GM12878 (cell line): ENCODE measurements around the gene SIGLEC11. TPM values are rescaled to one million over a fixed set of nuclear protein-coding genes. Genes with fewer than 3 reads are reported as not detected.

Experiments used
- ATAC-seq: fragments of 200-7000 bp; cut with Tn5 transposase; 3 replicates; pipeline ENCODE4 v1.9.1; 2020; ENCODE audit warnings: mild to moderate bottlenecking, moderate library complexity
- BruUV-seq: library from RNA; stranded (reverse); fragments of 400-500 nt; replicated peaks from 2 replicates; lab custom pipeline; 2021; lab: Mats Ljungman, UMichigan
- CTCF ChIA-PET: fragments of 300-600 bp; sonication (Branson Sonifier 250); formaldehyde crosslinking; extraction: SDS; loops from one replicate; lab custom pipeline; 2021; ENCODE audit warnings: inconsistent platforms; lab: Yijun Ruan, JAX
- POLR2A ChIA-PET: fragments of 350-600 bp; formaldehyde crosslinking; extraction: SDS; loops from one replicate; lab custom pipeline; 2021; ENCODE audit warnings: inconsistent platforms; lab: Charles Lee
- RAD21 ChIA-PET: fragments of 300-600 bp; sonication (Branson Sonifier 250); formaldehyde crosslinking; loops from one replicate; lab custom pipeline; 2023; ENCODE audit warnings: antibody characterized with exemption; ENCODE audit not compliant: unreplicated experiment; lab: Charles Lee
- SMC1A ChIA-PET: fragments of 300-600 bp; sonication (Branson Sonifier 250); formaldehyde crosslinking; loops from one replicate; lab custom pipeline; 2023; ENCODE audit not compliant: unreplicated experiment, uncharacterized antibody; lab: Charles Lee
- DNase-seq: peaks from one replicate; pipeline ENCODE4 v3.0.0-alpha.2; 2011; ENCODE audit warnings: low read depth, low spot score
- FAIRE-seq: peaks from 3 replicates; lab custom pipeline; 2011; peaks lifted over from hg19 to GRCh38; lab: Jason Lieb, UNC
- H2AFZ ChIP-seq: 2 replicates; pipeline ENCODE4 v1.6.0; 2011; ENCODE audit warnings: low read depth, low read length, control low read depth; ENCODE audit not compliant: control insufficient read depth
- H3K27ac ChIP-seq: 2 replicates; pipeline ENCODE4 v1.5.1; 2011; ENCODE audit warnings: control low read depth; ENCODE audit not compliant: control insufficient read depth, insufficient read depth
- H3K27me3 ChIP-seq, 2 experiments: replicated peaks in 1 of 2; 2 replicates each; pipeline versions ENCODE4 v1.6.0 to v1.6.1; 2011; ENCODE audit warnings: low read length in 1 of 2; ENCODE audit not compliant: control insufficient read depth in 2 of 2, insufficient read depth in 2 of 2
- H3K36me3 ChIP-seq, 2 experiments: 2 replicates each; pipeline ENCODE4 v1.5.1; 2011; ENCODE audit warnings: low read length in 1 of 2; ENCODE audit not compliant: control insufficient read depth in 2 of 2, insufficient read depth in 2 of 2
- H3K4me1 ChIP-seq: 2 replicates; pipeline ENCODE4 v1.6.1; 2011; ENCODE audit warnings: mild to moderate bottlenecking, low read length, moderate library complexity, mixed read lengths; ENCODE audit not compliant: control insufficient read depth, insufficient read depth
- H3K4me2 ChIP-seq: 2 replicates; pipeline ENCODE4 v1.6.0; 2011; ENCODE audit warnings: control low read depth; ENCODE audit not compliant: control insufficient read depth, insufficient read depth
- H3K4me3 ChIP-seq: fragments of 200-600 bp; sonication (generic); 2 replicates; pipeline ENCODE4 v1.5.1; 2016
- H3K79me2 ChIP-seq: 2 replicates; pipeline ENCODE4 v1.6.0; 2011; ENCODE audit warnings: low read length; ENCODE audit not compliant: control insufficient read depth, insufficient read depth
- H3K9ac ChIP-seq: 2 replicates; pipeline ENCODE4 v1.8.0; 2011; ENCODE audit warnings: low read length, control low read depth, mixed read lengths; ENCODE audit not compliant: control insufficient read depth, insufficient read depth
- H3K9me3 ChIP-seq: replicated peaks from 3 replicates; pipeline ENCODE4 v1.5.1; 2011; ENCODE audit warnings: mild to moderate bottlenecking, low read length; ENCODE audit not compliant: control insufficient read depth, insufficient read depth
- H4K20me1 ChIP-seq: 2 replicates; pipeline ENCODE4 v1.6.0; 2011; ENCODE audit not compliant: control insufficient read depth, insufficient read depth
- BCL11A ChIP-seq: IDR thresholded peaks from 2 replicates; pipeline ENCODE4 v1.6.1; 2011; ENCODE audit warnings: low read depth, low read length
- CREM ChIP-seq: IDR thresholded peaks from 2 replicates; pipeline ENCODE4 v1.6.1; 2014; ENCODE audit warnings: antibody characterized with exemption, low read depth
- DPF2 ChIP-seq: fragments of 450-650 bp; IDR thresholded peaks from 2 replicates; pipeline ENCODE4 v1.6.1; 2017; ENCODE audit warnings: mild to moderate bottlenecking
- E4F1 ChIP-seq: fragments of 450-650 bp; IDR thresholded peaks from 2 replicates; pipeline ENCODE4 v1.6.1; 2018; ENCODE audit warnings: borderline replicate concordance, mild to moderate bottlenecking; ENCODE audit not compliant: partially characterized antibody
- EED ChIP-seq: sonication (generic); IDR thresholded peaks from 2 replicates; pipeline ENCODE4 v1.6.1; 2016; ENCODE audit warnings: antibody characterized with exemption, low read depth
- IKZF1 ChIP-seq: fragments of 450-650 bp; conservative IDR thresholded peaks from 2 replicates; pipeline ENCODE4 v1.6.1; 2017; ENCODE audit warnings: antibody characterized with exemption, mild to moderate bottlenecking
- MLLT1 ChIP-seq: fragments of 450-650 bp; IDR thresholded peaks from 2 replicates; pipeline ENCODE4 v1.6.1; 2016; ENCODE audit warnings: mild to moderate bottlenecking
- PKNOX1 ChIP-seq: fragments of 450-650 bp; IDR thresholded peaks from 2 replicates; pipeline ENCODE4 v1.6.1; 2016; ENCODE audit warnings: mild to moderate bottlenecking
- RELB ChIP-seq: fragments of 450-650 bp; IDR thresholded peaks from 2 replicates; pipeline ENCODE4 v1.6.1; 2017; ENCODE audit warnings: low read depth, mild to moderate bottlenecking, moderate library complexity
- SPI1 ChIP-seq: IDR thresholded peaks from 2 replicates; pipeline ENCODE4 v1.6.1; 2011; ENCODE audit warnings: low read depth, mild to moderate bottlenecking, low read length, moderate library complexity, borderline replicate concordance; ENCODE audit not compliant: insufficient read depth
- WGBS: methylation state at CpG from one replicate; pipeline ENCODE4 v1.1.6; 2016; ENCODE audit warnings: low lambda C conversion rate; ENCODE audit not compliant: insufficient replicate concordance, insufficient coverage; ENCODE audit errors: missing lambda C conversion rate; 5-methylcytosine and 5-hydroxymethylcytosine counted together
- in situ Hi-C: fragments of 300-500 bp; cut with MboI; formaldehyde crosslinking; loops from 9 replicates; pipeline ENCODE4 v1.14.3; 2018; ENCODE audit warnings: mixed read lengths
- intact Hi-C: fragments of 100-400 bp; cut with micrococcal nuclease; formaldehyde crosslinking; loops from one replicate; pipeline ENCODE4 v1.14.2; 2022; ENCODE audit not compliant: unreplicated experiment
- polyA plus RNA-seq, 11 experiments: library from polyadenylated mRNA; depleted of rRNA in 4 of 11; unstranded in 6 of 11; stranded (reverse) in 5 of 11; fragments of >200 nt; fragmentation: Nextera tagmentation in 4 of 11; fragmentation: Illumina TruSeq in 1 of 11; extraction: Ambion mirVana in 4 of 11; extraction: Trizol in 1 of 11; gene quantifications; 1 replicate in 1 of 11; 2 replicates in 10 of 11; pipeline versions ENCODE4 v1.2.1 to v1.2.3, GENCODE V29; 2011 to 2016; ENCODE audit warnings: inconsistent platforms in 2 of 11, missing spikeins in 2 of 11, low read depth in 1 of 11
- total RNA-seq, 4 experiments: library from RNA; depleted of rRNA in 3 of 4; stranded (reverse); fragments of >200 nt in 3 of 4; fragmentation: Illumina TruSeq in 1 of 4; extraction: Trizol in 1 of 4; gene quantifications; 2 replicates each; pipeline versions ENCODE4 v1.2.1 to v1.2.3, GENCODE V29; 2013 to 2021
- TF ChIP-seq, protein P1 (sequence below), 3 experiments: IDR thresholded peaks in 2 of 3; conservative IDR thresholded peaks in 1 of 3; 2 replicates each; pipeline ENCODE4 v1.5.1; 2011; ENCODE audit warnings: low read depth in 3 of 3, low read length in 3 of 3, mild to moderate bottlenecking in 3 of 3, control low read depth in 2 of 3, moderate library complexity in 2 of 3, inconsistent platforms in 1 of 3, mixed read lengths in 1 of 3; ENCODE audit not compliant: control insufficient read depth in 2 of 3, insufficient read depth in 1 of 3; ENCODE audit errors: extremely low read depth in 1 of 3

The SIGLEC11 gene
- total and polyA plus RNA-seq, 10 of the 15 experiments (the other 5 are each of a cell fraction or from before 2014, with no cell fraction given) = not detected

DNA sequence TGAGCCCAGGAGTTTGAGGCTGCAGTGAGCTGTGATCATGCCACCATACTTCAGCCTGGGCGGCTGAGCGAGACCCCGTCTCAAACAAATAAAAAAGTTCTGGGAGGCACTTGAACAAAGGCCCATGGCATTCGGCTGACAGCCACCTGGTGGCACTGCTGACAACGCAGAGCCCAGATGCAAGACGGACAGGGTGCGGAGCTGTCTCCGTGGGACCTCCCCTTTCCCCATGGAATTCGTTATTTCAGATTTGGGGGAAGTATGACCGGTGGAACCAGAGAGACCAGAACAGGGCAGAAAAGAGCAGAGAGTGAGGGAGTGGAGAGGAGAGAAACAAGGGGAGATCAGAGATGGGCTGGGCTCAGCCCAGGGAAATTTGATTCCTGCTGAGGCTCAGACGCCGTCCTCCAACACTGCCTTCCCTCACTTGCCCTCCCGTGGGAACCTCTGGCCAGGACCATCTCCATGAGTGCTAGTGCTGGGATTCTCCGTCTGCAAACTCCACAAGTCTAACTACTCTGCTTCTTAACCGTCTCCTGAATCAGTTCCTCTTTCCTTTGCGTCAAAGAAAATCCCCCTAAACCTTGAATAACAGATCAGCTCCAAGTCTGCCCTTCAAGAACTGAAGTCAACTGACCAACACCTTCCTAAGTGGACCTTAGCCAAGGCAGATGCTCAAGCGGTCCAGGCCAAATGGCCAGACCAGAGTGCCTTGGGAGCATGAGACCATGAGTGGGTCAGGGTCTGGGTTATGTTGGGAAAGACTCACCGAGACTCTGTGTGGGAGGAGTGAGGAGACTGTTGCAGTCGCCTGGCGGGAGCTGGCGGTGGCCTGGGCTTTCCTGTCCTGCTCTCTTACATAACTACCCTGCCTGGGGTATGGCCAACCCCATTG is 43.9 kb downstream of the SIGLEC11 start:
- Histone ChIP-seq H3K27ac (peak overlapping the region; percentile 67), H3K9me3 (no peaks in the 10 kb centered on the region; the same call in 2 of the 3 replicates), H3K4me3 (no peak overlapping the region), H3K79me2 (peaks cover 73% of the 10 kb centered on the region), H4K20me1 (no peaks in the 10 kb centered on the region; the same call in 1 of the 2 replicates), H3K4me2 (no peak overlapping the region), H3K9ac (no peak overlapping the region), H2AFZ (no peak overlapping the region), H3K27me3 (no peaks in the 10 kb centered on the region), H3K4me1 (peaks cover 43% of the 10 kb centered on the region), H3K36me3 (peaks cover 28 to 43% of the 10 kb centered on the region in 2 experiments)
- RAD21 ChIA-PET = interaction anchor here (0.6 to 2.0 kb wide), 3 partner anchors 11 to 69 kb away, joined by 3 to 11 read pairs (median 3); partner anchors contain the start of genes ATF5 and NUP62
- no TSS peak for BruUV-seq
- ATAC-seq (peak; percentile 45), DNase-seq (no peak), FAIRE-seq (peak; percentile 54)
- intact Hi-C loops (no loop called here), in situ Hi-C loops (no loop called here)
- POLR2A ChIA-PET = interaction anchor here (1.4 to 2.8 kb wide), 4 partner anchors 10 to 22 kb away, joined by 10 to 19 read pairs (median 16); partner anchors contain the start of genes ATF5, IL4I1 and NUP62
- SMC1A ChIA-PET = interaction anchor here (1.1 to 3.7 kb wide), 4 partner anchors 8 to 20 kb away, joined by 3 to 20 read pairs (median 5); partner anchors contain the start of genes ATF5, IL4I1 and NUP62
- WGBS = 51% methylated on average over 21 of the region's 21 CpGs
- CTCF ChIA-PET = interaction anchor here (0.7 to 3.7 kb wide), 5 partner anchors 9 to 47 kb away, joined by 3 to 19 read pairs (median 3); partner anchors contain the start of gene ATF5
- TF ChIP-seq IKZF1 (peak; percentile 91), EED (peak; percentile 76), CREM (0 out of 2 replicates have a peak, but pooled peaks have one; percentile 34), SPI1 (peak; percentile 97), PKNOX1 (0 out of 2 replicates have a peak, but pooled peaks have one; percentile 24), E4F1 (no peak), RELB (peak; percentile 51; the same call in 1 of the 2 replicates), MLLT1 (peak; percentile 38; the same call in 1 of the 2 replicates), DPF2 (peak; percentile 82), BCL11A (0 out of 2 replicates have a peak, but pooled peaks have one; percentile 51)
- TF ChIP-seq, protein P1, sequence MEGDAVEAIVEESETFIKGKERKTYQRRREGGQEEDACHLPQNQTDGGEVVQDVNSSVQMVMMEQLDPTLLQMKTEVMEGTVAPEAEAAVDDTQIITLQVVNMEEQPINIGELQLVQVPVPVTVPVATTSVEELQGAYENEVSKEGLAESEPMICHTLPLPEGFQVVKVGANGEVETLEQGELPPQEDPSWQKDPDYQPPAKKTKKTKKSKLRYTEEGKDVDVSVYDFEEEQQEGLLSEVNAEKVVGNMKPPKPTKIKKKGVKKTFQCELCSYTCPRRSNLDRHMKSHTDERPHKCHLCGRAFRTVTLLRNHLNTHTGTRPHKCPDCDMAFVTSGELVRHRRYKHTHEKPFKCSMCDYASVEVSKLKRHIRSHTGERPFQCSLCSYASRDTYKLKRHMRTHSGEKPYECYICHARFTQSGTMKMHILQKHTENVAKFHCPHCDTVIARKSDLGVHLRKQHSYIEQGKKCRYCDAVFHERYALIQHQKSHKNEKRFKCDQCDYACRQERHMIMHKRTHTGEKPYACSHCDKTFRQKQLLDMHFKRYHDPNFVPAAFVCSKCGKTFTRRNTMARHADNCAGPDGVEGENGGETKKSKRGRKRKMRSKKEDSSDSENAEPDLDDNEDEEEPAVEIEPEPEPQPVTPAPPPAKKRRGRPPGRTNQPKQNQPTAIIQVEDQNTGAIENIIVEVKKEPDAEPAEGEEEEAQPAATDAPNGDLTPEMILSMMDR (IDR thresholded peaks at IDR 0.05 in 2 of 3, conservative IDR thresholded peaks at IDR 0.05 in 1 of 3; ENCODE audit: control insufficient read depth in 2 of 3, extremely low read depth in 1 of 3, insufficient read depth in 1 of 3, low read depth in 3 of 3, low read length in 3 of 3) = peak; percentile 17 to 46 (median 28); a peak in 2 of 6 replicates
